Forelimb muscle (tissue), 1 donor: Measurements from ENCODE around the gene SLC6A6. TPM values are rescaled to one million over a fixed set of nuclear protein-coding genes. Genes with fewer than 3 reads are reported as not detected.

Source experiments
- DNase-seq: peaks from one replicate; pipeline ENCODE4 v3.0.0-alpha.2; 2013; ENCODE audit warnings: low read depth
- polyA plus RNA-seq: library from polyadenylated mRNA; unstranded; fragments of 120-200 nt; gene quantifications from one replicate; pipeline ENCODE4 v1.2.1, GENCODE V29; 2013; ENCODE audit not compliant: insufficient read length

Gene SLC6A6
- polyA plus RNA-seq, 1 donor, result 4.9 TPM

DNA sequence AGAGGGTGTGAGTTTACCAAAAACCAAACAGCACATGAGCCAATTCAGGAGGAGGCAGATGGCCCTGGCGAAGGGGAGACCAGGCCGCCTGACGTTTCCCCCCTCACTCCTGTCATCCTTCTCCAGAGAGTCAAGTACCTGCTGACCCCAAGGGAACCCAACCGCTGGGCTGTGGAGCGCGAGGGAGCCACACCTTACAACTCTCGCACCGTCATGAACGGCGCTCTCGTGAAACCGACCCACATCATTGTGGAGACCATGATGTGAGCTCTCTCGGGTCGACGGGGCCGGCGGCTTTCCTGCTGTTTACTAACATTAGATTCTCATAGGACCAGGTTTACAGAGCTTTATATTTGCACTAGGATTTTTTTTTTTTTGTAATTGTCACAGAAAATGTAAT is 82.3 kb downstream of the SLC6A6 start:
- DNase-seq, result no peak

DNA sequence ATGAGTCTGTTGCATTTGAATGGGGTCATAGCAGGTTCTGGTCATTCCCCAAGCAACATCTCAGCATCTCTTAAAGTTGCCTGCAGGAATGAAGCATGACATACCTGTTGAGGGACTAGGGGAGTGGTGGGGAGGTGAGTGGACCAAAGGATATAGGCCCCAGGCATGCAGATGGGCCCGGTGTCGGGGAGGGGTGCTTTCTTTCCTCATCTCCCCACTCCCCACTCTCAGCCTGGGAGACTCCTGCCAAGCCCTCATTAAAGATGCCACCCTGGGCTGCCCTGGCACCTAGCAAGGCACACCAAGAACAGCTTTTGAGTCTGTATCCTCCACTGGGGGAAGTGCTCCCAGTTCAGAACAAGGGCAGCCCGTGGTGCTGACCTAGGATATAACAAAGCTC is 83.6 kb downstream of the SLC6A6 start:
- DNase-seq, result no peak

DNA sequence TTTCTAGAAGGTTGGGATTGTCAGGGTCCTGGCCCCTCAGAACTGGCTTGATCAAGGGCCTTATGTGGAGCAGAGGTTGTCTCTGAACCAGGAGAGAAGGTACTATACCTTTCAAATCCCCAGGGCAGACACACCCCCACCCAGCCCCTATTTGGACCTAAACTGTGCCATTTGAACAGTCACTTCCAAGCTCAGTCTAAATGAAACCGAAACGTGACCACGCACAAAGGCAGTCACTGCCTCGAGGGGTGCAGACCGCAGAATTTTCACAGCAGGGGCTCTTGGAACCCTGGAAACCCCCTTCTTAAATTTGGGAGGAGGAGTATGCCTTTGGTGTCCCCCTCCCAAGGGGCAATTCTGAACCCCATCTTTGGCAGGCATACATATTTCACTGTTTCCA is 84.1 kb downstream of the SLC6A6 start:
- no peak for DNase-seq

DNA sequence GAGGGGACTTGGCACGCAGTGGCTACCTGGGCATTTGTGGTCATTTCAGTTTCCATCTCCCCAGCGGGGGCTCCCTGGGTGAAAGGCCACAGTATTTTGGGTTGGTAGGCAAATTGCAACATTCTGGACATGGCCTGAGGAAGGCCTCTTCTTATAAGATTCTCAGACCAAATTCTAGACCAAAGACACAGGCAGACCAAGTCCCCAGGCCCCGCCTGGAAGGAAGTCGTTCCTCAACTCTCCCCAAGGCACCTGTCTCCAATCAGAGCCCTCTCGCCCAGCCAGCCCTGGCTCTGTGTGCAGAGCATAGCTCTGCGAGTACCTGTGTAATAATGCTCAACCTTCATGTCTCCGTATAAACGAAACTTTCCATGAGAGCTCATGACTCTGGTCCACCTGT is 84.7 kb downstream of the SLC6A6 start:
- no peak for DNase-seq

DNA sequence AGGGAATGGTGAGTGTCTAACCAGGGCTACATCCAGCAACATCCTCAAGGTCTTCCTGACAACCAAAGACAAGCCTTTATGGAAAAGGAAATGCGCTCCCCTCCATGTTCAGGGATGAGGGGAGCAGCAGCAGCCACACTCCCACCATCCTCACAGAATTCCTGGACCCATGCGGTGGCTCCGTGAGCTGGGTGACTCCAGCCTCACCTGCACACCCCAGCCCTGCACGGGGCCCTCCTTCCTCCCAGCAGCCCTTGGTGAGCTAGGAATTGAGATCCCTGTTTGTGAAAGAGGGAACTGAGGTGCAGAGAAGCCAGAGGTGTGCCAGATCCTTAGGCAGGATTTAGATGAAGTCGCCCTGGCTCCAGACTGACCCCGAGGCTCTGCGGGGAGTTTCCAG is 85.4 kb downstream of the SLC6A6 start:
- DNase-seq, result no peak

DNA sequence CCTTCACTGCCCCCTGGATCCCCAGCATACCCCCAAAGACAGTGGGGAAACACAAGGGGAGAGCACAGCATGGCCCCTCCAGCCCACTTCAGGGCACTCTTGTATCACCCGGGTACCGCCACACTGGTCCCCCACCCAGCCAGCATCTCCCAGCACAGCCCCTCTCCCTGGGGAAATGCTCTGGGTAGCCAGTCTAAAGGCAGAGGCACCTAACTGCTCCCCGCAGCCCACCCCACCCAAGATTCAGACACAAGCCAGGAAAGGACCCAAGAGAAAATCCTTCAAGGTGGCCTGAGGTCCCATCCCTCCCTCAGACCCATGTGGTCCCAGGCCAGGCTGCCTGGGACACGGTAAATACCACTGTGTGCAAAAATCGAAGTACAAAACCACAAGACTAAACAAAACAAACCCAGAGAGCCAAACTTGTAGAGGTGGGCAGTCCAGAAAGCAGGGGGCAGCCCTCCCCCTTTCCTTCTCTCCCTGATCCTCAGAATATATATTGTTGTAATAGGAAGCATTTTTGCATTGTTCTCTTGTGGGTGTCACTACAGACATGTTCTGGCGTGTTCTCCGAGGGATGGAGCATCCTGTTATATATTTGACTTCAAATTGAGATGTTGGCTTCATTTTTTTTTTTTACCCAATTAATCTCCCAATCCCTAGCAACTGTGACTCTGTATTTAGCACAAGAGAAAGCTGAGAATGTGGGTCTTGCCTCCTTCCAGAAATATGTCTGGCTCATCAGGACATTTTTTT is 86.1 kb downstream of the SLC6A6 start:
- DNase-seq, result no peak

DNA sequence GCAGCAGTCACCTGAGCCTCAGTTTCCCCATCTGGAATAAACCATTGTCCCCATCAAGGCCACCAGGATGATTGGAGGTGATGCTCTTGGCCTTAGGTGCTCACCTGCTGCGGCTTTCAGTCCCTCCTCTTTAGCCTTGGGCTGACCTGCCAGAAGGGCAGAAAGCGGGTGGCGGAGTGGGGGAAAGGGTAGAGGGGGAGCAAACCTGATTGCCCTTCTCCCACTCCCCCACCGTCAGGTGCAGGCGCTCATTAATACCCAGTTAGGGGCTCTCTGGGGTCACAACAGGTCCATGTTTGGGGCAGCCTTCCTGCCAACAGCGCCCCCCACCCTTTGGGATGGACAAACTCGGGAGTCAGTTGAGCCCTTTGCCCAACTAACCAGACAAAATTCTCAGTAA is 87.2 kb downstream of the SLC6A6 start:
- DNase-seq, result no peak

DNA sequence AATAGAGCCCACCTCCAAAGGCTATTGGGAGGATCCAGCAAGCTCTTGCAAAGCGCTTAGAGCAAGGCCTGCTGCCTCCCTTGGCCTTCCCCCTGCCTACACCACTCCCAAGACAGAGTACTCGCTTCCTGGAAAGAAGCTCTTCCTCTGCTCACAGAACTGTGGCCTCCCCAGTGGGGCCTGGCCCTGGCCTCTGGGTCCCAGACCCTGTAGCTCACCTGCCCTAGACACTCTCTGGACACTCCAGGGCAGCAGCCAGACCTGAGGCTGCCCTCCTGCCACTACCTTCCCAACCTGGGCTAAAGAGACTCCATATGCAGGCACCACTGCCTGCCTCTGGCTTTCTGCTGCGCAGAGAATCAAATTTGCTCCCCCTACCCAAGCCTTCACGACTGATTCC is 87.8 kb downstream of the SLC6A6 start:
- no peak for DNase-seq

DNA sequence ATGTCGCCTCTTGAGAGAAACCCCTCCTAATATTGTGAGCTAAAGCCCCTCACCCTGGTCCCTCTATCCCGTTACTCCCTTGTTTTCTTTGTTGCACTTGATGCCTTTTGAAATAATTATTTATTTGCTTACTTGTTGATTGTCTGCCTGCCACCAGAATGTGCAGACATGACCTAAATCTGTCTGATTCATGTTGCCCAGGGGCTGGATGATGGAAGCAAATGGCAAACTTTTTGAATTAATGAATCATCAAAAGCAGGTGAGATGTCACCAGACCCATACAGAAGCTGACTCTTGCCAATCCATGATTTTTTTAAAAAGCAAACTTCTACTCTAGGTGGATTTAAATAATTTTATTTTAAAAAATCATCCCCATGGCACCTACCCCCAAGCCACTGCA is 88.4 kb downstream of the SLC6A6 start:
- DNase-seq, result no peak

DNA sequence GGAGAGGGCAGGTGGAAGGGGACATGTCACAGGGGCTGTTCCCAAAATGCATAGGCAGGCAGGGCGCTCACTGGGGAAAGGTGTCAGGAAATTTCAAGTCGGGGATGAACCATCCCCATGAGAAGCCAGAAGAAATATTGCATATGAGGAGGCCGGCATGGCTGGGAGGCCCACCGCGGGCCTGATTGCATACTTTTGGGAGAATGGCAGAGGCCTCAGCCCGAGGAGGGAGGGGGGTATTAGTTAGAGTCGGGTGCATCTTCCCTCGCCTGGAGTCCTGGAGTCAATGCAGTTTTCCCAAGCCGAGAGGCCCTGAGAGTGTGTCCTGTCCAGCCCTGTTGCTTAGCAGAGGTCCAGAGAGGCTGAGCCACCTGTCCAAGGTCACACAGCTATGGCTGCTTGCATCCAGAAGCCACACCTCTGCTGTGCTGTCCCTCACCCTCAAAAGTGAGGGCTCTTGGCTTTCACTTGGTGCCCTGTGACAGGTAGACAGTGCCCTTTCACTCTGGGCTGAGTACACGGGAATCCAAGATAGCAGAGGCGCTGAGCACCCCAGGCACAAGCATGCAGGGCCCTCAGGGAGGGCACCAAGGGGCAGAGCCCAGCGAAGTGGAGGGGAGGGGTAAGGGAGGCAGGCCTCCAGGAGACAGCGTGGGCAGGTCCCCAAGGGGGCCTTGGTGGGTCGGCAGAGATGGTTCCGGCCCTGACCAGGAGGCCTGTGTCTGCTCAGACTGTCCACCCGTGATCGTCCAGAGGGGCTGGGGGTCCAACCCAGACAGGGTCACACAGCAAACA is 89.2 kb downstream of the SLC6A6 start:
- no peak for DNase-seq

DNA sequence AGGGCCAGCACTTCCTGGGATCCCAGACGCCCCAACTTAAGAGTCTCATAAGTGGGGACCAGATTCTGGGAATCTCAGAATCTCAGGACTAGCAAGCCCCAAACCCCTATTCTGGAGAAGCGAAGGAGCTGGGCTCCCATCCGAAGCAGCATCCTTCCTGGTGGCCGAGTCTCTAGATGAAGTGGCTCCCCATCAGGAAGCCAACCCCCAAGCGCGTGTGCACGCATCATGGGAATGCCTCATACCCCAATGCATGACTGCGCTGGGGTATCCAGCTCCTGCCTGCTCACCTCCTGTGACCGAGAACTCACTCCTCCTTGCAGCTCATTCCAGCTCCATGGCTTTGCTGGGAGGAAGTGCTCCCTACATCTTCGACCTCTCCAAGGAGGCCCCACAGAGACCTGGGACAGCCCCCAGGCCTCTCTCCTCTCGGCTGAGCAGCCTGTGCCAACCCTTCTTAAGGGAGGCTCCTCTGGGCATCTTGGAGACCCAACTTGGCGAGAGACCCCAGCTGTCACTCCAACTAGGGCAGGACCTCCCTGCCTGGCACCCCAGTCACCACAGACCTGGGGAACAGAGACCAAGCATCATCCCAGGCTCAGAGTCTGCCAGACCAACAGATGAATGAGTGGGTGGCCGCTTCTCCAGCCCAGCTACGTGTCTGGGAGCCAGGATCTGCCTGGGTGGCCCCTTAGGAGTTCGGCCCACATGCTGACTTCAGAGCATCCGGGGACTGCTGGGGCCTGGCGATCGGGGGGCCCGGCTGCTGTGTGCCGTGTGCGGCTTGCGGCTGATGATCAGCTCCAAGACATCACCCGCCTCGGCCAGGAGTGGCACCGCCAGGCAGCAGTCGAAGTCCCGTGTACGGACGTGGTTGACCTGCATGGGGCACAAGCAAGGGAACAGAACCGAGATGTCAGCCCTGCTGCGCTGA is 90.8 kb downstream of the SLC6A6 start:
- DNase-seq, result no peak

DNA sequence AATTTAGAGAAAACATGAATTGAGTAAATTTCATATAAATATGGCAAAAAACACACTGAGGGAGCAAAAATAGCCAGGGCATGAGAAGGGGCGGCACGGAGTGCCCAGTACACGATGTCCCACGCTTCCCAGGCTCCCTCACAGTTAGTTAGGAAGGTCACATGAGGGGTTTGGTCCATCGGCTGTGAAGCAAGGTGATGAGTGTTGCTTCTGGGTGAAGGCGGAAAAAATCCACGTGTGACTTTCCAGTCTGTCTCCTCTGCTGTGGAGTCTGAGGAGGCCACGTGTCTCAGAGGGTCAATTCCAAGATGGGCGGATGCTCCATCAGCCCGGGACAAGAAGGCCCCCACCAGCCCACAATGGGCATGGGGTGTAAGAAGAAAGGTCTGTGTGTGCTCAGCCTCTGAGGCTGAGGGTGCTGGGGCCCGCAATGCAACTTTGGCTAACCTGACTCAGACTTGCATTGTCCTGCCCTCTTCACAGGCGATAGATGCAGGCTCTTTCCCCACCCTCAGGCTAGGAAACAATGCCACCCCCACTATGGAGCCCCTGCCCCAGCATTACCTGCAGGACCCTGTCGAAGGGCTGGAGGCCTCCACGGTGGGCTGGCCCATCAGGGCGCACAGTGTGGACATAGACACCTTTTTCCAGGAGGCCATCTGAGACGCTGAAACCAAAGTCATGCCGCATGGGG is 92.0 kb downstream of the SLC6A6 start:
- DNase-seq, result no peak

DNA sequence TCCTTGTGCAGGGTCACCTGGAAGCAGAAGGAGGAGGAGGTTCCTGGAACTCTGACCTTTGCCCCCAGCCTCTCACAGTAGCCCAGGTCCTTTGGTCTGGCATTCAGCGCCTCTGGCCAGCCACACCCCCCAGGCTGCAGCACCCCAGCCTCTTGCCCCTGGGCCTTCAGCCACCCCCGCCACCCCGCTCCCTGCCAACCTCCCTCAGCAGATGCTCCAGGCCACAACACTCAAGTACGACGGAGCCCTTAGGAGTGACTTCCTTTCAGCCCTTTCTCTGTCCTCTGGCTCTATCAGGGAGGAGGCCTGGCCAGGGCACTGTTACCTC is 92.5 kb downstream of the SLC6A6 start:
- no peak for DNase-seq

DNA sequence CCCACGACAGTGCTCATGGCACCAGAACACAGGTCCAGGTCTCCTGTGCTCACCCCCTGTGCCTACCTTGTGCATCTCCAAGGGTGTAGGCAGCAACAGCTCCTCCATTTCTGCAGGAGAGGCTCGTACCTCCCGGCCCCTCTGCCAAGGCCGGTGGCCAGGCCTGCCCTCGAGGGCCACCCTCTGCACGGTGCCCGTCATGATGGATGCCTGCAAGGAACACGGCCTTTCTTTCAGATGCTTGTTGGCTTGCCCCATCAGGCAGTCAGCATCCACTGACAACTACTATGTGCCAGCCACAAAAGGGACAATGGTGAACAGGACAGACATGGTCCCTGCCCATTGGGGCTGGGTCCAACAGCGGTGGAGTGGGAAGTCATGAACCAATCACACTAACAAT is 93.9 kb downstream of the SLC6A6 start:
- DNase-seq, result no peak

DNA sequence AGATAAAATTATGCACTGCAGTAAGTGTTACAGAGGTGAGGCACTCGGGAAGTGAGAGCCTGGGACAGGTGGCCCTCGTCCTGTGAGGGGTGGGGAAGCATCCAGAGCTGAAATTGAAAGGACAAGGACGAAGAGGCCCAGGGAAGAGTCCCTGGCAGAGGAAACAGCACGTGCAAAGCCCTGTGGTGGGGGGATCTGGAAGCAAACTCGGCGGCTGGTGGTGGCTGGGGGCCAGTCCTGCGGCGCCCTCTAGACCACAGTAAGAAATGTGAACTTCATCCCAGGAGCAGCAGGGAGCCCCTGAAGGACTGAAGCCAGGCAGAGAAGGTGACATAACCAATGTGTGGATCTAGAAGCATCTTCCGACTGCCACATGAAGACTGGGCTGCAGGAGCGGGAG is 94.9 kb downstream of the SLC6A6 start:
- no peak for DNase-seq

DNA sequence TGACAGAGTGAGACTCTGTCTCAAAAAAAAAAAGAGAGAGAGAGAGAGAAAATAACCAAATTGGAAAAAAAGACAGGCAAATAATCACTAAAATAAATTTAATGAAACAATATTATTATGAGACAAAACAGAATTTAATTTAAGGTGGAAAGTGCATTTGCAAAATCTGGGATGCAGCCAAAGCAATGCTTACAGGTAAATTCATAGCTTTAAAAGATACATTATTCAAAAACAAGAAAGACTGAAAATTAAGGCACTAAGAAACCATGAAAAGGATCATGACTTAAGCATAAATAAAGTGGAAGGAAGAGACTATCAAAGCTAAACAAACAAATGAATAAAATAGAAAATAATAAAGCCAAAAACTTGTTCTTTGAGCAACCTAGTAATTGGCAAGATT is 100.1 kb downstream of the SLC6A6 start:
- no peak for DNase-seq

DNA sequence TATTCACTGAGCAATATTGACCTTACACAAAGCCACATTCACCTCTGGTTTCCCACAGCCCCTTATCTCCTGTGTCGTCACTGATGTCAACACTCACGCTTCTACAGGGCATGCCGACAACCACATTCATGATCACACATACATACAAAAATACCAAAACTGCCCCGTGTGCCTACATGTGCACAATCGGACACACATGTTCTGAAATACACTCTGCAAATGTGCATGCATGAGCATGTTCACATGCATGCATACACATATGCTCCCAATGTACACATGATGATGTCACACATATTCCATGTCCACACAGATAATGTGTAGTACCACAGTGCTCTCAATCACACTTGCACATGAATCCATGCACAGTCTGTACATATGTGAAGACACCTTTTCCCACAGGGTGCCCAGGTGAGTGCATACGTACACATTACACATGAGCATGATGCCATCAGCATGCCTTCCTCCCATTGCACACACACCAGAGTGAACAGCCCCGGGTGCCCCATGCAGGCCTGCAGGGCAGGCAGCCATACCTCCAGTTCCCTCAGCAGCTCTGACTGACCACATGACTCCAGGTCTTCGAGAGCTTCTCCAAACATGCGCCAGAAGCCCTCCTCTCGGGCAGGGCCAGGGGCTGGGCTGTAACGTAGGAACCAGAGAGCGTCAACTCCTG is 100.8 kb downstream of the SLC6A6 start:
- no peak for DNase-seq

DNA sequence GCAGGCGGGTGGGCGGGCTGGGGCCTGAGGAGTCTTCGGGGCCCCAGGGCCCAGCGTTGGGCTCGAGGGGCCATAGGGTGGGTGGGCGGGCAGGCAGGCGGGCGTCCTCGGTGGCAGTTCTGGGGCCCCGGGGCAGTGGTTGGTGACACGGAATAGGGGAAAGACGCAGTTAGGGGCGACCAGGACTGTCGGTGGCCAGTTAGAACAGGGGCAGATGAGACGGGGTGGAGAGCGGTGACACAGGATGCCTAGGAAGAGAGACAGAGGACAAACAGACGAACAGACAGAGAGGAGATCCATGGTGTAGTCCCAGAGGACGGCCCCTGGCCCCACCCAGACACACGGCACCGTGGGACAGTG is 101.3 kb downstream of the SLC6A6 start:
- DNase-seq, result no peak

DNA sequence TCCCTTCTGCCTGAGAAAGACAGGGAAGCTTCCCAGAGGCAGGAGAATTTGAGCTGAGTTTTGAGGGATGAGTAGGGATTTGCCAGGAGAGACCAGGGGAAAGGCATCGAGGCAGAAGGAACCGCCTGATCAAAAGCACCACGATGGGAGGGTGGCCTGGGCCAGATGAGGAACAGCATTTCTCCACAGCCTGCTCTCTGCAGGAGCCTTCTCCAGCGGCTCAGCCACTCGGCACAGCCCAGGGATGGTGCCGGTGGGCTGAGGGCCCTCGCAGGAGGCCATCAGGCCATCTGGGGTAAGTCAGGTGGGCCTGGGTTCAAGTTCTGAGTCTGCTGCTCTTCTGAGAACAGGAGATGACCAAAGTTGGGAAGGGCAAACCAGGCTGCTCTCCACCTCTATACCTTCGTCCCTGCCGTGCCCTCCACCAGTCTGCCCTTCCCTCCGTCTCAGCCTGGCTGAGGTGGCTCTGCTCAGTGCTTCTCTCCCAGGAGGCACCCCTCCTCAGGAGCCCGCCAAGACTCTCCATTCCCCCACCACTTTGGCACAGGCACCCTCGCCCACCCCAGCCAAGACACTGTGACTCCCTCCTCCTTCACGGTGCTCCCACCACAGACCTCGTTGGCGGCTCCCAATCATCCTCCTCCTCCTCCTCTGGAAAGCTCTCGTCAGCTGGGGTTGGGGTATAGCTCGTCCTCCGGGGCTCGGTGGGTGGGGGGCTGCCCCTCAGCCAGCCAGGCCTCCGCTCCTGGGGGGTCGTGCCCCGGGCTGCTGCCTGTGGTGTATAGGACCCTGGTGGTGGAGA is 102.8 kb downstream of the SLC6A6 start:
- no peak for DNase-seq

DNA sequence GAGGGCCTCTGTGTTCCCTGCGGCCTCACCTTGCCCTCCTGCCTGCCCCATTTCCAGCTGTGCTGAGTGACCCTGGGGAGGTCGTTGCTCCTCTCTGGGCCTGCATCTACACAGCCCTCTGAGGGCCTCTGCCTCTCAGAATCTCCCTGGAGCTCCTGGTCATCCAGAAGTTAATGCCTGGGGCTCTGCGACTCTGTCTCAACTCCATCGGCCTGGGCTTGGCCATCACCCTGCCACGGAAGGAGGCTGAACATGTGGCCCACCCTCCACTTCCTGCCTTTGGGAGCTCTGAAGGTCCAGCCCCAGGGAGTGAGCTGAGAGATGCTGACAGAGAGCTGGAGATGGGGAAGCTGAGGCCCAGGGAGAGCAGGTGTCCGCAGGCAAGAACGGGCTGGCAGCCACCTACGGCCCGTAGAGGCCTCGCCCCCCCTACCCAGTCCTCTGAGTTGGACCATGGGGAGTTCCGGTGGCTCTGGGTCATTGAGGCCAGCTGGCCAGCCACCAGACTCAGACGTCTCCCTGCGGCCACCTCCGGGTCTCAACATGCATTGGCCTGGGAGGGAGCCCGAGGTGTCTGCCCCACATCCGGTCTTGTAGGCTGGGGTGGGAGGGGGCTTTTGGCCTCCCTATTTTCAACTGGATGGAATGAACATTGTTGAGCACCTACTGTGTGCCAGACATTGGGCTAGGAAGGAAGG is 103.5 kb downstream of the SLC6A6 start:
- no peak for DNase-seq
